HG03442 (cell line): ENCODE results near the gene CYP19A1.

Source experiments
- ATAC-seq: cut with Tn5 transposase; IDR thresholded peaks from one replicate; pipeline ENCODE4 v1.9.1; 2021; ENCODE audit warnings: mild to moderate bottlenecking, moderate library complexity; ENCODE audit not compliant: unreplicated experiment

Gene CYP19A1

DNA sequence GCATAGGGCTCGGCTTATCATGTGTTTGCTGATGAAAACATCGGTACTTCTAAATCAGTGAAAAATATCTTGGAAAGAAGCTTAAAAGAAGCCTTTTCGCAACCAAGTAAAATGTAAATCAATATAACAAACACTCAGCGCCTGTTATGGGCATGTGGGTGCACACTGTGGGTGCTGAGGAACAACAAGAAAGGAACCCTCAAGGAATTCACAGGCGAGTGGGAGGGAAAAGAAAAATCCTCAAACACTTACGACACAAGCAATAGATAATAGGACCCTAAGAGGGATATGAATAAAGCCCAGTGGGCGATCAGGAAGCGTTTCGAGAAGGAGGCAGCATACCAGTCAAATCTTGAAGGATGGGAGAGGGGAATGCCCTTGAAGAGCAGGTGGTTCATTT lies 25.0 kb upstream of the CYP19A1 start:
- ATAC-seq: no peak

- ATAC-seq: no peak
Measured at GRCh38 chr15:51359981-51360380, 21.6 kb upstream of the CYP19A1 start.

GRCh38 chr15:51356983-51357382 lies 18.6 kb upstream of the CYP19A1 start:
- ATAC-seq: no peak

DNA sequence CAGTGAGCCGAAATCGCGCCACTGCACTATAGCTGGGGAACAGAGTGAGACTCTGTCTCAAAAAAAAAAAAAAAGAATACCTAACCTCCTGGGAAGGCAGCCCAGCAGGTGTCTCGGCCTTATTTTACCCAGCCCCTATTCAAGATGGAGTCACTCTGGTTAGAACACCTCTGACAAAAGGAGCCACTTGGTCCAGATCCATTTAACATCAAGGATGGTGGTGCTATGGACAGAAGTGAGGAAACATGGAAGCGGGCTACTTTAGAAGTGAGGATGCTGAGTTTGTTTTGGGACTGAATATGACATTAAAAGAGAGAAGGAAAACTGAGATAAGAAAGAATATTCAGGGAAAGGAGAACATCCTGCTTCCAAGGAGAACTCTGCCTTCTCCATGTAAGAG lies 17.8 kb upstream of the CYP19A1 start:
- ATAC-seq: no peak

GRCh38 chr15:51355096-51355495 lies 16.7 kb upstream of the CYP19A1 start:
- ATAC-seq: no peak

- no peak for ATAC-seq
Measured at GRCh38 chr15:51353976-51354375, 15.6 kb upstream of the CYP19A1 start.

DNA sequence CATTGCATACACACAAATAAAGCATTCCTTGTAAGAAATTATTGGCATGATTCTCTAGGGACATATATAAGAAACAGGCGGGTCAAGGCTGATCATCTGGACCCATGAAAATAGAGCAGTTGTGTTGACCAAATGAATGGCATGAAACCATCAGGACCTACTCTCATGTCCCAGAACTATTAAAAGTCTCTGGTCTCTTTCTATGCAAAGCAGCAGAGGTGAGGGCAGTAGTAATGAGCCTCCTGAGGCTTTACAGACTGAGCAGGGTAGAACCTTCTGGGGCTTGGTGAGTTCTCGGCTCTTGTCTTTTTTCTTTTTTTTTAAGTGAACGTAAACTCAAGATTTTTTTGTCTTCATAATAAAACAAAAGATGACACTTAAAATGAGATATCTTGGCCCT lies 12.3 kb upstream of the CYP19A1 start:
- no peak for ATAC-seq

GRCh38 chr15:51349156-51349844 lies 10.9 kb upstream of the CYP19A1 start:
- no peak for ATAC-seq

GRCh38 chr15:51348688-51349087 lies 10.3 kb upstream of the CYP19A1 start:
- peak; percentile 97 for ATAC-seq

- ATAC-seq: no peak
Measured at GRCh38 chr15:51346136-51346535, 7.7 kb upstream of the CYP19A1 start.

DNA sequence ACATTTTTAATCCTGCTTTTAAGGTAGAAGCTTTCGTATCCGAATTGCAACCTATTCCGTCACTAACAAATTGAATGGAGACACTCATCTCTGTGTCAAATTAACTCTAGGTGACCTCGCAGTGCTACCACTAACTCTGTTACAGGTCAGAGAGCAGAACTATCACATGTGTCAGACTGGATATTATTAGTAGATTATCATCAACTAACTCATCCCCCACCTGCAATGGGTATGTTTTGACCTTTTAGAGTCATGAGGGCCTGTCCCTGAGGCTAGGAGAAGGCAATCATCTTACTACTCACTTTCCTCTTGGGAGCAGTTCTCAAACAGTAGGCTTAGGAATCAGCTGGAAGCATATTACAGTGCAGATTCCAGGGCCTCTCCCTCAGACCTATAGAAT lies 5.1 kb upstream of the CYP19A1 start:
- no peak for ATAC-seq

DNA sequence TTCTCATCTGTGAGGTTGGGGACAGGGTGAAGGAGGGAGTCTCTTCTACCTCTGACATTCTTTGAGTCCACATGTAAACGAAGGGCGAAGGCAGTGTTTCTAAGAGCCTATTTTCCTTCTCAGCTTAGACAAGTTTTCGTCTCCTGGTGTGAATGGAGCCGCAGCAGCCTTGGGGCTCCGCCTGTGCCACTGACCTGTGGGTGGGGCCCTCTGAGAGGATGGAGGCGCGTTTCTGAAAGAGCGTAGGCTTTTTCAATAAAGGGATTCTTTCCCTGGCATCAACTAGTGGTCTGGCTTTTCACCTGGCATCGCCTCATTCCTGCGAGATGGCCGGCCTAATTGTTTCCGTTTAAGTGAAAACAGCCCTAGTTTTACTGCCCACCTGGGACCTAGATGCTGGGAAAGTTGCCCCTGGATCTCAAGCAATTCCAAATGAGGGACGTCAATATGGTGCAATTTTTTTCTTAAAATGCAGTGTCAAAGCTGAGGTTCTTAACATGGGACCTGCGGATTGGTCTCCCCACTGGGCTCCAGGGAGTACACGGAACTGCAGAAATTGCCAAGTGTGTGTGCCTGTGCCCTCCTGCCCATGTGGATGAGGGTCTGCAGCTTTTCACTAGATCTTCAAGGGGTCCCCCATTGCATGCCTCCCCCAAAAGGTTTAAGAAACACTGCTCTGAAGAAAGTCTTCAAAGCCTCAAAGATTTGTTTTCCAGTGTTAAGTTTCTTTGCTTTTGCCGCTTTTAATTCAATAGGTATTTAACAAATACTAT lies 4.0 kb upstream of the CYP19A1 start:
- no peak for ATAC-seq

DNA sequence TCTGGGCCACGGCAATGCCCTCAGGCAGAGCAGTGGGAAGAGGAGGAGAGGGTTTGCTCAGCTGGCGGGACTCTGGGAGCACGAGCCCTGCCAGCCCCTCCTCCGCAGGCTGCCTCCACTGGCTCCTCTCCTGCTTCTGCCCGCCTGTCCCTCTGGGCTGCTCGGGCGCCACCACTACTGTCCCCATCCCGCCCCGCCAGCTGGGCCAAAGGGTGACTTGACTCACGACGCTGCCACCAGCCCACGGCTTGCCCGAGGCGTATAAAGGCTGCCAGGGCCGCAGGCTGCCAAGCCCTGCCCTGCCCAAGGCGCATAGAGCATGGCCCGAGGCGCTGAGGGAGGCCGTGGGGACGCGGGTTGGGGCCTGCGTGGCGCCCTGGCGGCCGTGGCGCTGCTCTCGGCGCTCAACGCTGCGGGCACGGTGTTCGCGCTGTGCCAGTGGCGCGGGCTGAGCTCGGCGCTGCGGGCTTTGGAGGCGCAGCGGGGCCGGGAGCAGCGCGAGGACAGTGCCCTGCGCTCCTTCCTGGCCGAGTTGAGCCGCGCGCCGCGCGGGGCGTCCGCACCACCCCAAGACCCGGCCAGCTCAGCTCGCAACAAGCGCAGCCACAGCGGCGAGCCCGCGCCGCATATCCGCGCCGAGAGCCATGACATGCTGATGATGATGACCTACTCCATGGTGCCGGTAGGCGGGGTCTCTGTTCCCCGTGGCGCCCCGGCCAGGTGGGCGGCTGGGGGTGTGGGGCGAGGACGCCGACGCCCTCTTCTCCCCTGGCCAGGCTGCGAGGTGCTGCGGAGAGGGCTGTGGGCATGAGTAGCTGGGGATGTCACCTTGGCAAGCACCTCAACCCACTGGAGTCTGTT lies 3.2 kb upstream of the CYP19A1 start, which contains the start of gene GLDN:
GLDN (plus strand) TSS at position 290 of the 861 bp plus-strand sequence; CDS start at position 320, 30 bp downstream.
- no peak for ATAC-seq

DNA sequence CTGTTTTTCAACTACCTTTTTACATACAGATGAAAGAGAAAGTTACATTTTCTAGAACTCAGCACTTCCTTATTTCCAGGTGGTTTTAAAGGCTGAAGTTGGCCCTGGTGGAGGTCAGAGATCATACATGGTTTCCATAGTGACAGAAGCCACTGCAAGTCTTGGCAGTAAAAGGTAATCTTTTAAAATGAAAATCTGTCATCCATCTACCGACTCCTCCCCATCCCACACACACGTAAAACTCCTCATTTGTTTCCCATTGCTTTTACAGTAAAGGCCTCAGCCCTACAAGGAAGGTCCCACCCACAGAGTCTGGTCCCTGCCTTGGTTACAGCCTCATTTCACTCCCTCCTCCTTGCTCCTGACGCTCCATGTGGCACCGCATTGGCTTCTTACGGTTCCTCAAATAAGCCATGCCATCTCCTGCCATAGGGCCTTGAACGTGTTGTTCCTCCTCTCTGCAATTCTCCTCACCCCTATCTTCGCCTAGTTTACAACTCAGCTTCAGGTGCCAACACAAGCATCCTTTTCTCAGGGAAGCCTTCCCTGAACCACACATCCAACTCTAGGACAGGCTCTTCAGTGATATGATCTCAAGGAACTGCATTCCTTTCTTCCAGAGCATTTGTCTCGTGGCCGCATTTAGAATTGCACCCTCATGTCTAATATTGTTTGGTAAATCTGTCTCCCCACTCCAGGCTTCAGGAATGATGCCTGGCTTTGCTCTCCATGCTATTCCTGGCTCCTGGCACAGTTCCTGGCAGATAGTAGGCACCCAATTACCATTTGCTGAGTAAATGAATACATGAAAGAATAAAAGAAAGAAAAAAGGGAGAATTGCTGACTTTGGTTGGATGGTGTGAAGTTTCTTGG lies 2.6 kb downstream of the CYP19A1 start:
- peak; percentile 69 for ATAC-seq

GRCh38 chr15:51335087-51335486 lies 3.3 kb downstream of the CYP19A1 start:
- ATAC-seq: no peak

DNA sequence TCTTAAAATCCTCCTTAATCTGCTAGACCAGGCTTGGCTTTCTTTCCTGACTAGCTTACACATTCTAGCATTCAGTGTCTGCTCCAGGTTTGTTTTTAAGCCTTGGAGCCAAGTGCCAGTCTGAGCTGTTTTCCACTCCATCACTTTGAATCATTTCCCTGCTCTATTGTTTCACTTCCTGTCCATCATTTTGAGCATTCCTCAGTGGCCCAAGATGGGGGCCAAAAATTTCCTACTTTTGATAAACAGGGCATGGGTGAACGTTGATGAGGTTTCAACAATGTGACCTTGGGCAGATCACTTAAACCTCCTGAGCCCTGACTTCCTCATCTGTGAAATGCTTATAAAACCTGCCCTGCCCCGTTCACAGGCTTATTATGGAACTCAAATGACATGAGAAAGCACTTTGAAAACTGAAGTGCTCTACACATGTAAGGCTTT lies 4.4 kb downstream of the CYP19A1 start:
- ATAC-seq: no peak

GRCh38 chr15:51333571-51333970 lies 4.8 kb downstream of the CYP19A1 start:
- ATAC-seq: no peak

DNA sequence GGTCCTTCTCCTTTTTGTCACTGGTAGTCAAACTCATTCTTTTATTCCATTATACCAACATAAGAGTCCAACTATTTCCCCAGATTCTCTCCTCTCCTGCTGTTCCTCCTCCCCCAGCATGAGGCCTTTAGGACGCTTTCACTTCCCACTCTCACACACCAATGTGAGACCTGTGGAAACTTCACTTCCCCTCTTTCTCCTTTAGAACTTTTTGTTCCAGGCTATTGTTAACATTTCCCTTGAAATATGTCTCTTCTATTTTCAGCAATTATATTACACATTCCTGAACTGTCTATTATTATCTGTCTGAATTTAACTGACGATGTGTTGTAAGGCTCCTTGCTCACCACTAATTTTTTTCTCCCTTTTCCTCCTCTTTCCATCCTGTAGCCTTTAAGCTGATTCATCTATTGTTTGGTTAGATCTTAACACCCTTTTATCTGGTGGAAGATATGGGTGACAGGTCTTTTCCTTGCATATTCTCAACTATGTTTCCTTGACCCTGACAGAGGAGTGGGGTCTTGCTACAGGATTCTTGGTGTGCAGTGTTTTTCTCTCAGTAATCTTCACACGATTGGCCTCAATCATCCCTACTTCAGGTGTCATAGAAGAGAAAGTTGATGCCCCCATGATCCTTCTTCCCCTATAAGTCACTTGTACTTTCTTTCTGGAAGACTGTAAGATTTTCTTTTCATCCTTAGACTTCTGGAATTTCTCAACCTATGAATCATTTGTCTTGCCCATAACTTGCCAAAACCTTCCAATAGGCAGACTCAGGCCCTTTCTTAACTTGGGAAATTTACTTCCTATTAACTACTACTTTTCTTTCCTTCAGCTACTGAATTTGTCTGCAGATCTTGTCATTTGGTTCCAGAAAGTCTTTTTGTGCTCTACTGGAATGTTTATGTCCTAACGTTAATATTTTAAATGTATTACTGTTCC lies 5.9 kb downstream of the CYP19A1 start:
- ATAC-seq: no peak

GRCh38 chr15:51331141-51331540 lies 7.3 kb downstream of the CYP19A1 start:
- no peak for ATAC-seq
